Cardiac fibroblast (primary cell): ENCODE data around the gene GLRA1.

ENCODE experiments used
- DNase-seq, 2 donors: peaks; one replicate each; pipeline versions ENCODE4 v3.0.0 to v3.0.0-alpha.2; 2010; ENCODE audit warnings: low read depth in 2 of 2
- H3K4me3 ChIP-seq, 2 donors: replicated peaks in 1 of 2; 1 replicate in 1 of 2; 2 replicates in 1 of 2; pipeline ENCODE4 v1.5.1; 2011; ENCODE audit warnings: low read depth in 2 of 2, low read length in 2 of 2, mild to moderate bottlenecking in 2 of 2, moderate library complexity in 1 of 2
- CTCF ChIP-seq: IDR thresholded peaks from one replicate; pipeline ENCODE4 v1.5.1; 2011; ENCODE audit warnings: low read depth, mild to moderate bottlenecking, low read length, inconsistent platforms

Gene GLRA1

GRCh38 chr5:151924564-151925301, at the start of gene GLRA1:
Gene GLRA1 (minus strand): TSS chr5:151924851. CDS start chr5:151924549, 302 bp downstream.
- no peak for TF ChIP-seq CTCF
- peak; percentile 54 to 55 for DNase-seq

GRCh38 chr5:151970885-151971284, 46.2 kb upstream of the GLRA1 start:
- no peak for DNase-seq
- H3K4me3 ChIP-seq, result no peak overlapping the region
- TF ChIP-seq CTCF, result no peak

More at GRCh38 chr5:151924564-151925301, at the start of gene GLRA1:
- no peak within 1 kb of the TSS for H3K4me3 ChIP-seq

- no peak for TF ChIP-seq CTCF
- DNase-seq, result no peak
- H3K4me3 ChIP-seq, result no peak overlapping the region
Observed at GRCh38 chr5:151967865-151968264, 43.2 kb upstream of the GLRA1 start.

- no peak overlapping the region for H3K4me3 ChIP-seq
- no peak for DNase-seq
- TF ChIP-seq CTCF, result no peak
Observed at GRCh38 chr5:151966046-151966445, 41.4 kb upstream of the GLRA1 start.

- no peak for DNase-seq
- no peak overlapping the region for H3K4me3 ChIP-seq
- TF ChIP-seq CTCF, result no peak
Observed at GRCh38 chr5:151964471-151964870, 39.8 kb upstream of the GLRA1 start.

- TF ChIP-seq CTCF, result no peak
- DNase-seq, result no peak
Observed at GRCh38 chr5:151961557-151961956, 36.9 kb upstream of the GLRA1 start.

GRCh38 chr5:151958111-151958510, 33.5 kb upstream of the GLRA1 start:
- no peak for DNase-seq
- no peak for TF ChIP-seq CTCF
- H3K4me3 ChIP-seq, result no peak overlapping the region

More at GRCh38 chr5:151961557-151961956, 36.9 kb upstream of the GLRA1 start:
- no peak overlapping the region for H3K4me3 ChIP-seq
